LNCAP (cell line): ENCODE measurements around the gene SRSF12.

Source experiments
- TF ChIP-seq, protein P1 (sequence below): fragments of 450-650 bp; IDR thresholded peaks from 2 replicates; pipeline ENCODE4 v1.5.1; 2017; ENCODE audit warnings: mild to moderate bottlenecking

SRSF12 gene

DNA sequence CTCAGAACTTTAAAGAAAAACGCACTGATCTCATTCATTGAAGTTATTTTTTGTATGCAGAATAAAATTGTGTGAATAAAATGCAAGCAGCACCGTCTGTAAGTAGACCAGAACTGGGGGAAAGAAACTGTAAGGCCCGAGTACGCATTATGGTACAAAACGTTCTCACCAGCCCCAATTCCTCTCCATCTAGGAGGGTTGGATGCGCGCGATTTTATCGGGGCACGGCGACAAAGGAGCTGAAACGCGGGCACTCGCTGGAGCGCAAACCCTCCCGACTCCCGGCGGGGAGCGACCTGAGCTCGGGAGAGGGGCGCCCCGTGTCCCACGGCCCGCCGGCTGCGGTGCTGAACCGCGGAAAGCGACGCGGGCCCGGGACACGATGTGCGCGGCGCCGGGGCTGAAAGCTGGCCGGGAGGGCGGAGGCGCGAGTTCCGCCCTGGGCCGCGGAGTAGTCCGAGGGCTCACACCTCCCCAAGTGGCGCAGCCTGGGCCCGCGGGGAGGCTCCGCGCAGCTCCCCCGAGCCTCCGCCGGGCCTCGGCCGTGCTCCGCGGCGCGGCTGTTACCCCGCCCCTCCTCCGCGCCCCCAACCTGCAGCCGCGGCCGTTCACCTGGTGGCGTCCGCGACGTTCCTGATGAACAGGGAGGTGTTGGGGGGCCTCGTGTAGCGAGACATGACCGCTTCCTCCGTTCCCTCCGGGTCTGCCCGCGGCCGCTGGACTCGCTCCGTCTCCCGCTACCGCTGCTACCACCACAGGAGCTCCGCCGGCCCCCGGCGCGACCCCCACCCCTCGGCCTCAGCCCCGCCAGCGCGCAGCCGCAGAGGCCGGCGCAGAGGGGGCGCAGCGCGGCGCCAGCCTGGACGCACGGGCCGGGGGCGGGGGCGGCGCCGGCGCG lies at the start of gene SRSF12:
Gene SRSF12 (minus strand): TSS at position 861 of the 898 bp plus-strand sequence. CDS start 184 bp downstream, at position 677.
- TF ChIP-seq, protein P1, sequence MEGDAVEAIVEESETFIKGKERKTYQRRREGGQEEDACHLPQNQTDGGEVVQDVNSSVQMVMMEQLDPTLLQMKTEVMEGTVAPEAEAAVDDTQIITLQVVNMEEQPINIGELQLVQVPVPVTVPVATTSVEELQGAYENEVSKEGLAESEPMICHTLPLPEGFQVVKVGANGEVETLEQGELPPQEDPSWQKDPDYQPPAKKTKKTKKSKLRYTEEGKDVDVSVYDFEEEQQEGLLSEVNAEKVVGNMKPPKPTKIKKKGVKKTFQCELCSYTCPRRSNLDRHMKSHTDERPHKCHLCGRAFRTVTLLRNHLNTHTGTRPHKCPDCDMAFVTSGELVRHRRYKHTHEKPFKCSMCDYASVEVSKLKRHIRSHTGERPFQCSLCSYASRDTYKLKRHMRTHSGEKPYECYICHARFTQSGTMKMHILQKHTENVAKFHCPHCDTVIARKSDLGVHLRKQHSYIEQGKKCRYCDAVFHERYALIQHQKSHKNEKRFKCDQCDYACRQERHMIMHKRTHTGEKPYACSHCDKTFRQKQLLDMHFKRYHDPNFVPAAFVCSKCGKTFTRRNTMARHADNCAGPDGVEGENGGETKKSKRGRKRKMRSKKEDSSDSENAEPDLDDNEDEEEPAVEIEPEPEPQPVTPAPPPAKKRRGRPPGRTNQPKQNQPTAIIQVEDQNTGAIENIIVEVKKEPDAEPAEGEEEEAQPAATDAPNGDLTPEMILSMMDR: no peak

DNA sequence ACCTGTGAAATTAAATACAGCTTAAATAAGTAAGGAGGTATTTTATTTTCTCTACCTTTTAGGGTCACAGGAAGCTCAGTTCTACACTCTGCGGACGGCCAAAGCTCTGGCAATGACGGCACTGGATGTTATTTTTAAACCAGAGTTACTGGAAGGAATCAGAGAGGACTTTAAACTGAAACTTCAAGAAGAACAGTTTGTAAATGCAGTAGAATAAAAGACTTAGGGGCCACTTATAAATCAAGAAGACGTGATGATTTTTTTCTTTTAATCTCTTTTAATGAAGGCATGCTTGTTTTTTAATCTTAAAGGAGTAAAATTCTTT lies 44.1 kb upstream of the SRSF12 start:
- TF ChIP-seq, protein P1: no peak

DNA sequence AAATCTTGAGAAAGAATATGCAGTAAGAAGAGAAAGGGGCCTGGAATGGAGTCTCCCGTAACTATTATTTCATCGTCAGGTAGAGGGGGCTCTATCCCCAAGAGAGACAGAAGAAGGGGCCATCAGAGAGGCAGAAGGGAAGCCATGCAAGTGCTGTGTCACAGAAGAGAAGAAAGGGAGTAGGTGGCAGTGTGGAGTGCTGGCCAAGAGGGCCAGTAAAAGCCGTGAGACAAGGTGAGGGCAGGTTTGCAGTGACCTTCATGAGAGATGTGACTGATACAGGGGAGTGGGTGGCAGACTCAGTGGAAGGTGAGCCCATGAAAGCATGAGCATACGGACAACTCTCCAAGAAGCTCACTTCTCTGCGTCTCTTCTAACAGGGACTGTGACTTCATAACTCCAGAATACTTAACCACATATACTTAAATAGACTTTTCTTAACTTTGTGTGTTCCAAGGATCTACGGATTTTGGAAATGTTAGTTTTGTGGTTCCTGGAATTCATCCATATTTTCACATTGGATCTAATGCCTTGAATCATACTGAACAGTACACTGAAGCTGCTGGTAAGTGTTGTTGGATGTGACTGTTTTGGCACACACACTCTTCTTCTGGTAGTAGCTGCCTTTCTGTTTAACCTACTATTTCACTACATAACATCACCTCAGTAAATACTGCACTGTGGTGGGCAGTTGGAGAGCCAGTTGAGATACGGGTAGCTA lies 43.6 kb upstream of the SRSF12 start:
- TF ChIP-seq, protein P1: no peak

DNA sequence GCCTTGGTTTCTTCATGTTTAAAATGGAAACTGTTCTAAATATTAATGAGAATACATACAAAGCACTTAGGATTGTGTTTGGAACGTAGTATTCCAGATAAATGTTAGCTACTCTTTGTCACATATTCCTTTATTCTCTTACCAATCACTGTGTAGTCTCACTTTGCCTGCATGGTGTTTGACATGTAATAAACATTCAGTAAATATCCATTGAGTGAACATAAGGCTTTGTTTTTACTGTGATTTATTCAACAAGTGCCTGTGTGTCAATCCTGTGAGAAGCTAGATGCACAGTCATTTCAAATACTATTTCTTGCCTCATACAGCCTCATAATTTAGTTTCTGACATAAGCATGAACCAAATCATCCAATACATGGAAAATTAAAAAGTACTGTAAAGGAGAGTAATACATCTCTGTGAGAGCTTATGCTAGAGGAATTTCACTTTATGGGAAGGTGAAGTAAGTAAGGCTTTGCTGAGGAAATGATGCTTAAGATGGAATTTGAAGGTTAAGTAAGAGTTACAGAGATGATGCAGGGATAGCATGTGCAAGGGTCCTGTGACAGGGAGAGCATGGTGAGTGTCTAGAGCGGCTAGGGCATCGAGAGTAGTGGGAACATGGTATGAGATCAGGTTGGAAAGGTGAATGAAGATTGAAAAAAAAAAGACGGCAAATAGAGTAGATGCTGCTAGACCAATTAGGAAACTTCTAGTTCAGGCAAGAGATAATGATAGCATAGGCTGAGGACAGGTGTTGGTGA lies 42.6 kb upstream of the SRSF12 start:
- TF ChIP-seq, protein P1: no peak

DNA sequence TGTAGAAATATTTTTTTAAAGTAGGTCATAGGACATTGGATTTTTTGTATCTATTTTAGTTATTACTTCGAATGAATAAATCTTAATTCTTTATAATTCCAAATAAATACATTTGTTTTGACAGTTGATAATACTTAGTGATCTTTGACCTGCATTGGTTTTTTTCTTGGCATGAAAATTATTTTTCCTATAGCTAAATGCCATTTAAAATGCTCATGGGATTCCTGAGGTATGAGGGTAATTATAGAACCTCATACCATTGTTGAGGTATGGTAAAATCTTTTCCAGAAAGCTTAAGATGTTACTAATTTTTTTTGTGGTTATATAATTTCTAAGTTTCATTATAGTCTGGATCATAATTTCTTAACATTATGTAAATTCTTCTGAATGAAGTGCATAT lies 36.3 kb upstream of the SRSF12 start:
- TF ChIP-seq, protein P1: no peak

DNA sequence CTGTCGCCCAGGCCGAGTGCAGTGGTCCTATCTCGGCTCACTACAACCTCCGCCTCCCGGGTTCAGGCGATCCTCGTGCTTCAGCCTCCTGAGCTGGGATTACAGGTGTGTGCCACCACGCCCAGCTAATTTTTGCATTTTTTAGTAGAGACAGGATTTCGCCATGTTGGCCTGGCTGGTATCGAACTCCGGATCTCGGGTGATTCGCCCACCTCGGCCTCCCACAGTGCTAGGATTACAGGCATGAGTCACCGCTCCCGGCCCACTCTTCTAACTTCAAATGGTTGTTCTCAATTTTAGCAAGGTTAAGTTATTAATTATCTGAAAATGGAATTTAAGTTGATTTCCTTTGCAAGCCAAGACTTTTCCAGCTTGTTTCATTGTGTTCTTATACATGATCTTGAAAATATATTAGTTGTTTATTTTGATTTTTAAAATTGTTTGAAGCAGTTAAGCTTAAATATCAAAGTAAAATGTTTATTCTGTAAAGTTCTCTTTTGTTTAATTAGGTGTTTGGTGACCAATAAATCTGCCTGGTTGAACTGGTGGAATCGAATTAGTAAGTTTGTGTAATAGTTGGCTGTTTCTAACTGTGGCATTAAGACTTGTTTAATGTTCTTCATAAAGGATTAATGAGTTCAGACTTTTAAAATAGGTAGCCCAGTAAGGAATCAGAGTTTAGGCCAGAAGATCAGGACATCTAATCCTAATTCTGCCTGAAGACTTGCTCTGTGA lies 30.3 kb upstream of the SRSF12 start:
- TF ChIP-seq, protein P1: no peak
